CD14-positive monocyte (primary cell): ENCODE data around the gene TUBGCP3. TPM values are rescaled to one million over a fixed set of nuclear protein-coding genes. Genes with fewer than 3 reads are reported as not detected.
A peak's percentile ranks its signal among the peaks of the same experiment; 100 is the strongest.

Experiments
- DNase-seq, 3 donors: peaks; one replicate each; pipeline ENCODE4 v3.0.0-alpha.2; 2011 to 2022
- H2AFZ ChIP-seq: 2 replicates; pipeline ENCODE4 v1.6.0; 2012; ENCODE audit warnings: mild to moderate bottlenecking, low read depth, low read length, inconsistent platforms; ENCODE audit not compliant: insufficient read depth, poor library complexity, severe bottlenecking
- H3K27ac ChIP-seq, 2 donors: 1 replicate in 1 of 2; 2 replicates in 1 of 2; pipeline ENCODE4 v1.5.1; 2012 to 2013; ENCODE audit warnings: low read length in 2 of 2, control low read depth in 1 of 2, inconsistent platforms in 1 of 2, low read depth in 1 of 2, mild to moderate bottlenecking in 1 of 2
- H3K27me3 ChIP-seq, 2 donors: one replicate each; pipeline versions ENCODE4 v1.6.0 to v1.6.1; 2011 to 2013; ENCODE audit warnings: low read length in 2 of 2; ENCODE audit not compliant: control insufficient read depth in 2 of 2, insufficient read depth in 2 of 2
- H3K36me3 ChIP-seq, 2 donors: replicated peaks in 1 of 2; 1 replicate in 1 of 2; 2 replicates in 1 of 2; pipeline versions ENCODE4 v1.5.1 to v1.6.1; 2012 to 2013; ENCODE audit warnings: low read length in 2 of 2, control low read depth in 1 of 2, inconsistent platforms in 1 of 2, mild to moderate bottlenecking in 1 of 2; ENCODE audit not compliant: insufficient read depth in 2 of 2, control insufficient read depth in 1 of 2
- H3K4me1 ChIP-seq, 2 donors: 1 replicate in 1 of 2; 2 replicates in 1 of 2; pipeline versions ENCODE4 v1.5.1 to v1.6.1; 2012 to 2013; ENCODE audit warnings: low read length in 2 of 2, control low read depth in 1 of 2, inconsistent platforms in 1 of 2, mild to moderate bottlenecking in 1 of 2, moderate library complexity in 1 of 2; ENCODE audit not compliant: insufficient read depth in 2 of 2, control insufficient read depth in 1 of 2
- H3K4me2 ChIP-seq: replicated peaks from 2 replicates; pipeline ENCODE3; 2012; ENCODE audit warnings: low read length, moderate library complexity, mild to moderate bottlenecking; ENCODE audit not compliant: poor library complexity, severe bottlenecking; ENCODE audit errors: extremely low read depth
- H3K4me3 ChIP-seq, 3 experiments: fragments of 200-600 bp in 1 of 3; sonication (generic) in 1 of 3; replicated peaks in 1 of 3; 1 replicate in 2 of 3; 2 replicates in 1 of 3; pipeline ENCODE4 v1.5.1; 2011 to 2013; ENCODE audit warnings: low read length in 3 of 3, mild to moderate bottlenecking in 3 of 3, control low read depth in 2 of 3, low read depth in 2 of 3, inconsistent platforms in 1 of 3, moderate library complexity in 1 of 3
- H3K79me2 ChIP-seq: 2 replicates; pipeline ENCODE4 v1.6.0; 2012; ENCODE audit warnings: mild to moderate bottlenecking, control low read depth, inconsistent platforms, low read length, moderate library complexity; ENCODE audit not compliant: insufficient read depth
- H3K9ac ChIP-seq: 2 replicates; pipeline ENCODE4 v1.6.0; 2017; ENCODE audit warnings: low read length, mild to moderate bottlenecking; ENCODE audit not compliant: insufficient read depth, poor library complexity, severe bottlenecking
- H3K9me3 ChIP-seq, 2 donors: replicated peaks in 1 of 2; 1 replicate in 1 of 2; 2 replicates in 1 of 2; pipeline versions ENCODE4 v1.5.1 to v1.6.1; 2012 to 2013; ENCODE audit warnings: low read length in 2 of 2, control low read depth in 1 of 2; ENCODE audit not compliant: control insufficient read depth in 1 of 2, insufficient read depth in 1 of 2
- H4K20me1 ChIP-seq: 2 replicates; pipeline ENCODE4 v1.6.0; 2012; ENCODE audit warnings: mild to moderate bottlenecking, low read length, control low read depth, moderate library complexity; ENCODE audit not compliant: insufficient read depth
- H3K27ac Mint-ChIP-seq, 7 donors: one replicate each; pipeline ENCODE4 v1.8.0; 2020; ENCODE audit warnings: mild to moderate bottlenecking in 7 of 7, mixed read lengths in 7 of 7, moderate library complexity in 6 of 7, inconsistent platforms in 2 of 7
- H3K27me3 Mint-ChIP-seq, 3 donors: one replicate each; pipeline ENCODE4 v1.8.0; 2021 to 2022; ENCODE audit warnings: low read depth in 3 of 3, mild to moderate bottlenecking in 3 of 3, mixed read lengths in 3 of 3, moderate library complexity in 3 of 3, inconsistent platforms in 1 of 3
- H3K36me3 Mint-ChIP-seq, 2 donors: one replicate each; pipeline ENCODE4 v1.8.0; 2020; ENCODE audit warnings: mixed read lengths in 2 of 2, inconsistent platforms in 1 of 2, mild to moderate bottlenecking in 1 of 2
- H3K4me1 Mint-ChIP-seq: one replicate; pipeline ENCODE4 v1.8.0; 2020; ENCODE audit warnings: mild to moderate bottlenecking, mixed read lengths
- H3K4me3 Mint-ChIP-seq, 2 donors: one replicate each; pipeline ENCODE4 v1.8.0; 2020; ENCODE audit warnings: mild to moderate bottlenecking in 2 of 2, mixed read lengths in 2 of 2, moderate library complexity in 1 of 2
- H3K9me3 Mint-ChIP-seq, 7 donors: one replicate each; pipeline ENCODE4 v1.8.0; 2020 to 2022; ENCODE audit warnings: mixed read lengths in 7 of 7, mild to moderate bottlenecking in 6 of 7, moderate library complexity in 6 of 7, inconsistent platforms in 2 of 7
- CTCF ChIP-seq: fragments of 200-600 bp; IDR thresholded peaks from one replicate; pipeline ENCODE4 v1.8.0; 2022; ENCODE audit warnings: antibody characterized with exemption, mild to moderate bottlenecking
- WGBS: methylation state at CpG from one replicate; pipeline ENCODE4 v1.1.5; 2013; ENCODE audit warnings: missing lambda C conversion rate; ENCODE audit not compliant: insufficient coverage; 5-methylcytosine and 5-hydroxymethylcytosine counted together
- intact Hi-C, 2 donors: fragments of 100-400 bp; cut with micrococcal nuclease; formaldehyde crosslinking; loops; one replicate each; pipeline versions ENCODE4 v1.15.0 to v1.15.1; 2023
- polyA plus RNA-seq, 3 donors: library from polyadenylated mRNA; depleted of rRNA in 1 of 3; unstranded in 2 of 3; stranded (reverse) in 1 of 3; fragments of 300-500 nt in 2 of 3; fragments of >200 nt in 1 of 3; fragmentation: Illumina TruSeq in 2 of 3; gene quantifications; 1 replicate in 2 of 3; 2 replicates in 1 of 3; pipeline ENCODE4 v1.2.3, GENCODE V29; 2012 to 2021

The TUBGCP3 gene
- polyA plus RNA-seq, 3 donors, result 25.4 to 47.1 (median 34.1) TPM

- no peak for TF ChIP-seq CTCF
- peaks cover 4 to 20% (median 12%) of the 10 kb centered on the region in 3 donors for H3K27me3 Mint-ChIP-seq
- 83% methylated on average over 11 of the region's 24 CpGs for WGBS
Measured at GRCh38 chr13:112619730-112620631, 32.0 kb upstream of the TUBGCP3 start.

GRCh38 chr13:112618501-112618900 is 30.5 kb upstream of the TUBGCP3 start:
- H3K27ac Mint-ChIP-seq, result no peak overlapping the region
- Histone ChIP-seq H3K36me3 (no peaks in the 10 kb centered on the region), H3K9ac (no peak overlapping the region), H2AFZ (no peak overlapping the region), H3K79me2 (no peaks in the 10 kb centered on the region), H3K27me3 (peaks cover 0 to 5% of the 10 kb centered on the region in 2 donors), H3K4me2 (no peak overlapping the region), H3K4me3 (no peak overlapping the region), H3K9me3 (no peaks in the 10 kb centered on the region), H4K20me1 (no peaks in the 10 kb centered on the region), H3K27ac (no peak overlapping the region), H3K4me1 (no peaks in the 10 kb centered on the region)
- intact Hi-C loops, result no loop called here
- H3K9me3 Mint-ChIP-seq, result peaks cover 0 to 5% (median 0%) of the 10 kb centered on the region in 7 donors
- TF ChIP-seq CTCF, result no peak
- 94% methylated on average over 10 of the region's 12 CpGs for WGBS
- no peak for DNase-seq
- H3K4me1 Mint-ChIP-seq, result peaks cover 5% of the 10 kb centered on the region
- peaks cover 11 to 23% (median 16%) of the 10 kb centered on the region in 3 donors for H3K27me3 Mint-ChIP-seq
- H3K36me3 Mint-ChIP-seq, result no peaks in the 10 kb centered on the region
- no peak overlapping the region for H3K4me3 Mint-ChIP-seq

More at GRCh38 chr13:112619730-112620631, 32.0 kb upstream of the TUBGCP3 start:
- H3K27me3 ChIP-seq, result peaks cover 0 to 5% of the 10 kb centered on the region in 2 donors
- no peak overlapping the region for H2AFZ ChIP-seq
- H3K4me2 ChIP-seq, result peak overlapping the region; percentile 11
- Mint-ChIP-seq H3K4me3 (peak overlapping the region in 1 of 2 donors; percentile 82), H3K36me3 (no peaks in the 10 kb centered on the region), H3K27ac (peak overlapping the region in 2 of 7 donors; percentile 55 to 82), H3K9me3 (peaks cover 0 to 4% (median 0%) of the 10 kb centered on the region in 7 donors), H3K4me1 (peaks cover 2% of the 10 kb centered on the region)
- H3K36me3 ChIP-seq, result no peaks in the 10 kb centered on the region
- H3K79me2 ChIP-seq, result no peaks in the 10 kb centered on the region
- no peaks in the 10 kb centered on the region for H3K4me1 ChIP-seq
- H3K27ac ChIP-seq, result no peak overlapping the region
- peak in 1 of 3 donors; percentile 40 for DNase-seq
- H3K4me3 ChIP-seq, result no peak overlapping the region
- no peak overlapping the region for H3K9ac ChIP-seq
- intact Hi-C loops, result no loop called here
- no peaks in the 10 kb centered on the region for H3K9me3 ChIP-seq
- no peaks in the 10 kb centered on the region for H4K20me1 ChIP-seq
